Stimulated activated CD4-positive, alpha-beta T cell treated with anti-CD3 and anti-CD28 coated beads, Interleukin-2, amount 100 ng/mL, for 48 hours (primary cell): Measurements from ENCODE around the gene SLC26A4.

Source experiments
- DNase-seq, 2 donors: peaks; one replicate each; pipeline ENCODE4 v3.0.0-alpha.2; 2020

Gene SLC26A4

GRCh38 chr7:107754642-107755041 is 94.0 kb downstream of the SLC26A4 start:
- no peak for DNase-seq

GRCh38 chr7:107758667-107759066 is 98.0 kb downstream of the SLC26A4 start:
- no peak for DNase-seq

- no peak for DNase-seq
Observed at GRCh38 chr7:107767391-107767790, 106.8 kb downstream of the SLC26A4 start.
